Cardiac septum (tissue), 1 donor: ENCODE results near the gene DAB2IP. TPM values are rescaled to one million over a fixed set of nuclear protein-coding genes. Genes with fewer than 3 reads are reported as not detected.

Source experiments
- DNase-seq: peaks from one replicate; pipeline ENCODE4 v3.0.0-alpha.2; 2020; ENCODE audit warnings: low spot score
- intact Hi-C: fragments of 100-400 bp; cut with DNase I; formaldehyde crosslinking; loops from one replicate; pipeline ENCODE4 v1.14.0; 2022
- total RNA-seq: library from RNA; stranded (reverse); fragmentation: NEBNext Ultra II Directional; extraction: Animal tissue kit (Norgen Biotek cat#: 25700); gene quantifications from one replicate; pipeline ENCODE4 v1.2.1, GENCODE V29; 2021
- donor health status: DM: no; HTN: no; CAD: no.

DAB2IP gene
- total RNA-seq, 1 donor from 2014 or later: 60.3 TPM

GRCh38 chr9:121759996-121760395 lies 108.6 kb downstream of the DAB2IP start:
- no peak for DNase-seq
- intact Hi-C loops: loop anchor here (5.0 kb wide), 1 partner anchor 38 kb away; no protein-coding TSS in a partner anchor

GRCh38 chr9:121760571-121760970 lies 109.1 kb downstream of the DAB2IP start:
- intact Hi-C loops: loop anchor here (5.0 kb wide), 1 partner anchor 38 kb away; no protein-coding TSS in a partner anchor
- DNase-seq: no peak

GRCh38 chr9:121763131-121763530 lies 111.7 kb downstream of the DAB2IP start:
- intact Hi-C loops: loop anchor here (5.0 kb wide), 1 partner anchor 41 kb away; no protein-coding TSS in a partner anchor
- no peak for DNase-seq

- no peak for DNase-seq
- intact Hi-C loops: loop anchor here (5.0 kb wide), 1 partner anchor 41 kb away; no protein-coding TSS in a partner anchor
These were observed 112.3 kb downstream of the DAB2IP start for GRCh38 chr9:121763561-121764370.

DNA sequence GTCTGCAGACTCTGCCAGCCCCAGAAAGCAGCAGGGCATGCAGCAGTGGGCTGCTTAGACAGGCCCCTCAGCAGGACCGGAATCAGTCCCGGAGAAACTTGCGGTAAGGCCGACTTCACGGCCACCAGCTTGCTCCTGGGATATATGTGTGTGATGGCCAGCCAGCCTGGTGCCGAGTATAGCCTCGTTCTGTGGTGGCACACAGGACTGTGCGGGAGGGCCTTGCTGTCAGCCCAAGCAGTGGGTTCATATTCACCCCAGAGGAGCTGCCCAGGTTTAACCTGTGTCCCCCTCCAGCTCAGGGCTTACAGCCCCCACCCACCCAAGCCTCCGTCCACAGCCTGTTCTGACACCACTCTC lies 112.9 kb downstream of the DAB2IP start:
- no peak for DNase-seq
- intact Hi-C loops: loop anchor here (5.0 kb wide), 1 partner anchor 42 kb away; no protein-coding TSS in a partner anchor

DNA sequence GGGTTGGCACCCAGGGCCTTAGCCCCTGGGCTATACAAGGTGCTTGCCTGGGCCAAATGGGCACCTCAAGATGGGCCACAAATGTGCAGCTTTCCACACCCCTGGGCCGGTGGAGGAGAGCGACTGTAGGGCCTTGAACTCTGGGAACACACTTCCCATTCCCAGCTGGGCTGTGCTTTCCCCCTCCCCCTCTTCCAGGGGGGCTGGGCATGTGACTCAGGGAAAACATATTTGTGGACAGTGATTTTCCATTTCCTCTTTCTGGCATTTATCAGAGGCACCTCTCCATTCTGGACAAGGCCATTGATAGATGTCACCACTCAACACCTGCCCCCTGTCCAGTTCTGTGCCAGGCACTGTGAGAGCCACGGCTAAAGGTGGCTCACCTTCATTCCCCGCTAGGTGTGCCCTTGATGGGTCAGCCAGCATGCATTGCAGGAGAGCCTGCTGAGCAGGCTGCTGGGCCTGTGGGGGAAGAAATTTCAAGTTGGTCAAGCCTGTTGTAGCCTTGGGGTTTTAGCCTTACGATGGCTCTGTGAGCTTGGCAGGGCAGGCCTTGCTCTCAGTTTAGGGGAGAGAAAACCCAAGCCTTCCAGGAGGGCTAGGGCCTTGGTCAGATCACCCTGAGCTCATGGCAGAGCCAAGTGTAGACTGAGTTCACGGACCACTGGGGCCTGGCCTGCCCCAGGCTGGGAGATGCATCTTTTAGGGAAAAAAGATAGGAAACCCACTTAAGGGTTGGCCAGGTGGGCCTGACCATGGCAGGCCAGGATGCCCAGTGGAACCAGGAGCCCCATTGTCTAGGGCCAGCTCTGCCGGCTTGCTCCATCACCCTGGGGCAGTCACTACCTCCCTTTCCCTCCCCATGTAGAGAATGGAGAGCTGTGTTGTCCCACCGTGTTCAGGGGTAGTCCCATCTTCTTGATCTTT lies 113.9 kb downstream of the DAB2IP start:
- intact Hi-C loops: no loop called here
- no peak for DNase-seq

DNA sequence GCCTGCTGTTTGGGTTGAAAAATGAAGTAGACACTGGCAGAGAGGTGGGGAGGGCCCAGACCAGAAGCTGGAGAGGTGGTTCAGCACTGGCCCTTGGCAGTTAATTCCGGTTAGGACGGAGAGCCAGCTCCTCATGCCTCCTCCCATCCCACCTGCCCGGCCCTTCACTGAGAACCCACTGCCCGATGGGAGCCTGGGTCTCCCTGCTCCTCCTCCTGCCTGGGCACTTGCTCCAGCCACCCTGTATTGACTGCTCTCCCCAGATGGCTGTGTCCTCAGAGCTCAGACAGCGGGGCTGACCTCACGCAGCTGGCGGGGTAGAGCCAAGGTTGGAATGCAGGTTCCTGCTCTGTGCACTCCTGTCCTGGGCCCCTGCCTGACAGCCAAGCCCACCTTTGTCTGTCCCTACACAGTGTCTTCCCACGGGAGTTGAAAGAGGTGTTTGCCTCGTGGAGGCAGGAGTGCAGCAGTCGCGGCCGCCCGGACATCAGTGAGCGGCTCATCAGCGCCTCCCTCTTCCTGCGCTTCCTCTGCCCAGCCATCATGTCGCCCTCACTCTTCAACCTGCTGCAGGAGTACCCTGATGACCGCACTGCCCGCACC lies 114.7 kb downstream of the DAB2IP start:
- DNase-seq: no peak

DNA sequence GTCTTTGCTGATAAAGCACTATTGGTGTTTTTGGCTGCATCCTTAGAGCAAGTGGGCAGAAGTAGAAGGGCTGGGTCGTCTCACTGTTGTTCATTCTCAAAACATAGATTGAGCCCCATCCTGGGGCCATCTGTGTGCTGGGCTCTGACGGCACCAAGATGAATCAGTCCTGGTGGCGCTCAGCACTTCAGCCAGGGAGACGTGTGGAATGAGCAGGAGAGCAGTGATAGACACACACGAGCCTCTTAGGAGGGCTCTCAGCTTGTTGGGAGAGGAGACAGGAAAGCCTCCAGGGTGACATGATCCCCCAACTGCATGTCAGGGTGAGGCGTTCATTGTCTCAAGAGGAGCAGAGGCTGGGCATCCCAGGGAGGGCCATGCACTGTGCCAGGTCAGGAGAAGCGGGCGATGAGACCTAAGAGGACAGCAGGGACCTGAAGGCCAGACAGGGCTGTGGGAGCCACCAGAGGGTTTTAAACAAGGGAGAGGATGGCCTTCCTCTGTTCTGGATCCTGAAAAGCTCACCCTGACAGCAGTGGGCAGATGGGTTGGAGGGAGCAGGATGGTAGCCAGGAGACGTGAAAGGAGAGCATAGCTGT lies 115.8 kb downstream of the DAB2IP start:
- DNase-seq: no peak
- intact Hi-C loops: no loop called here

More for the DNA sequence above, 114.7 kb downstream of the DAB2IP start:
- intact Hi-C loops: no loop called here

DNA sequence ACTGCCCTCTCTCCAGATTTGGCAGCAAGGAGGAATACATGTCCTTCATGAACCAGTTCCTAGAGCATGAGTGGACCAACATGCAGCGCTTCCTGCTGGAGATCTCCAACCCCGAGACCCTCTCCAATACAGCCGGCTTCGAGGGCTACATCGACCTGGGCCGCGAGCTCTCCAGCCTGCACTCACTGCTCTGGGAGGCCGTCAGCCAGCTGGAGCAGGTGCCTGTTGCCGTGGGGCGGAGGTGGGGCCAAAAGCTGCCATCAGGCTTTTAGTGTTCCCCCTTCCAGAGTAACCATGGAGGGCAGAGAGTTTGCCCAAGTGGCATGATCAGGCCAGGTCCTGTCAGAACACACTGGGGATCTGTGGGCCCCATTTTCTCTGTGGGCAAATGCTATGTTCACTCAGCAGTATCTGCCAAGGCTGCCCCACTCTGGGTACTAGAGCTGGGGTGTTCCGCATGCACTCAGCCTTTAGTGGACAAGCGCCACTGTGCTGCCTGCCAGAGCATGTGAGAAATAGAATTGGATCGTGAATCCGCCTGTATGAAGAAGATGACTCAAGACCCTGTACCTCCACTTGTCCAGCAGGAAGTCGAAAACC lies 117.1 kb downstream of the DAB2IP start:
- no peak for DNase-seq
- intact Hi-C loops: no loop called here

GRCh38 chr9:121769939-121770338 lies 118.5 kb downstream of the DAB2IP start:
- DNase-seq: no peak
- intact Hi-C loops: no loop called here

- intact Hi-C loops: no loop called here
- no peak for DNase-seq
These were observed 119.2 kb downstream of the DAB2IP start for GRCh38 chr9:121770415-121771273.

DNA sequence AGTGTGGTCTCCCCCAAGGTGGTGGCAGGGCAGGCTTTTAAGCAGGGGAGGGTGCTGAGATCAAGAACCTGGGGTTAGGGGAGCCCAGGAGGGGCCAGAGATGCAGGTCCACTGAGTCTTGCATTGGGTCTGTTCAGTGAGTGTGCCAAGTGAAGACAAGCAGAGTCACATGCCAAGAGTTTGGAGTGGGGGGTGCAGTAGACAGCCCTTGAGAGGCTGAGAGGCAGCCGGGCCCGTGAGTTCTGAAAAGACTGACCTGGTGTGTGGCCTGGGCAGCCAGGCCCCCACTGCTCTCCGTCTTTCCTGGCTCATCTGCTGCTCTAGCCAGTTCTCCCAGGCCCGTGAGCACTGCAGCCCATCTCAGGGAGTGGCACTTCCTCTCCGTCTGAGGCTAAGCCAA lies 120.0 kb downstream of the DAB2IP start:
- DNase-seq: no peak

DNA sequence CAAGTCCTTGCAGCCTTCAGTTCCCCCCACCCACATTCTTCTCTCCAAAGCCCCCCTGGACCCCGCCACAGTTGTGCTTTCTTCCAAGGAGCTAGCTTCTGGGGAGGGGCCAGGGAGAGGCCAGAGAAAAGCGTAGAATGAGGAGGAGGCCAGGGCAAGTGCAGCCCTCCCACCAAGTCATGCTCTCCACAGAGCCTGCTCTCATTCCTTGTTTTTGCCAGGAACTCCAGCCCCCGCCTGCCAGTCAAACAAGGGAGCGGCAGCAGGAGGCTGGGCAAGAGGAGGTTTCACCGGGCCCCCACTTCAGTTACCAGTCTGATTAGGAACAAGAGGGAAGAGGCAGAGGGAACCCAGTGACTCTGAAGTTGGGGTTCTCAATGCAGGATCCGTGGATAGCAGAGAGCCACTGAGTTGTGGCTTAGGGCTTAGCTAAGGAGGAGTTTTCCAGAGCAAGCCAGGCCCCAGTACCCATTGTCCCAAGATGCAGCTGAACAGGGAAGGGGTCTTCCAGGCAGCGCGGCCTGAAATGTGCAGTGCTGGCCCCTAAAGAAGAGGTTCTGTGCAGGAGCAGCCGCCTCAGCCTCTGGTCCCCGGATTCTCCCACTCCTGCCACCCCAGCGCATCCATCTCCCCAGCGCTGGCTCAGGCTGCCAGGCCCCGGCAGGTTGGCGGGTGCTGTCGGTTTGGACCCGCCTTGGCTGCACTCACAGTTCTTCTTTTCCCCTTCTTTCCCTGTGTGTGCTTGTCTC lies 120.6 kb downstream of the DAB2IP start:
- intact Hi-C loops: no loop called here
- no peak for DNase-seq

More for the DNA sequence above, 120.0 kb downstream of the DAB2IP start:
- intact Hi-C loops: no loop called here

DNA sequence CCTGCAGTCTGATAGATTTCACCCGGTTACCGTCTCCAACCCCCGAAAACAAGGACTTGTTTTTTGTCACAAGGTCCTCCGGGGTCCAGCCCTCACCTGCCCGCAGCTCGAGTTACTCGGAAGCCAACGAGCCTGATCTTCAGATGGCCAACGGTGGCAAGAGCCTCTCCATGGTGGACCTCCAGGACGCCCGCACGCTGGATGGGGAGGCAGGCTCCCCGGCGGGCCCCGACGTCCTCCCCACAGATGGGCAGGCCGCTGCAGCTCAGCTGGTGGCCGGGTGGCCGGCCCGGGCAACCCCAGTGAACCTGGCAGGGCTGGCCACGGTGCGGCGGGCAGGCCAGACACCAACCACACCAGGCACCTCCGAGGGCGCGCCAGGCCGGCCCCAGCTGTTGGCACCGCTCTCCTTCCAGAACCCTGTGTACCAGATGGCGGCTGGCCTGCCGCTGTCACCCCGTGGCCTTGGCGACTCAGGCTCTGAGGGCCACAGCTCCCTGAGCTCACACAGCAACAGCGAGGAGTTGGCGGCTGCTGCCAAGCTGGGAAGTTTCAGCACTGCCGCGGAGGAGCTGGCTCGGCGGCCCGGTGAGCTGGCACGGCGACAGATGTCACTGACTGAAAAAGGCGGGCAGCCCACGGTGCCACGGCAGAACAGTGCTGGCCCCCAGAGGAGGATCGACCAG lies 121.3 kb downstream of the DAB2IP start:
- intact Hi-C loops: no loop called here
- DNase-seq: peak; percentile 85

DNA sequence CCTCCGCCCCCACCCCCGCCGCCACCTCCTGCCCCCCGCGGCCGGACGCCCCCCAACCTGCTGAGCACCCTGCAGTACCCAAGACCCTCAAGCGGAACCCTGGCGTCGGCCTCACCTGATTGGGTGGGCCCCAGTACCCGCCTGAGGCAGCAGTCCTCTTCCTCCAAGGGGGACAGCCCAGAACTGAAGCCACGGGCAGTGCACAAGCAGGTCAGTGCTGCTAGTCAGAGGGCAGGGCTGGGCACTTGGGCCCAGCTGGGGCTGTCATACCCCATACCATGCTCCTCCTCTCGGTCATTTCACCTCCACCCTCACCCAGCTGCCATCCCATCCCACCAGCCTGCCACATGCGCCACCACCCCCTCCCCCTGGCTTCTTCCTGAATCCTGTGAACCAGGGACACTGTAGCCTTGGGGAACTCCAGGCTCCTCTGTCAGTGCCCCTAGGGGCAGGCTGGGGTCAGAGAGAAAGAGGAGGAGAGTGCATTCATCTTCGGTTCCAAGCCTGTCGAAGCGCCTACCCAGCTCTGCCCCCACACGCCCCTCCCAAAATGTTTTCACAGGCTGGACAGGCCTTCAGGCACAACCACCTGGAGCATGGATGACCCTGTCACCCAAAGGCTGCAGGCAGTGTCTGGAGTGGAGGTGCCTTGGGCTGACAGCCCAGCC lies 122.0 kb downstream of the DAB2IP start:
- DNase-seq: peak; percentile 68
- intact Hi-C loops: no loop called here

GRCh38 chr9:121773954-121774714 lies 122.7 kb downstream of the DAB2IP start:
- peak; percentile 67 for DNase-seq

More at GRCh38 chr9:121773954-121774714, 122.7 kb downstream of the DAB2IP start:
- intact Hi-C loops: no loop called here
